NCI-H187 treated with DMSO at 0.1 percent for 48 hours (cell line): ENCODE data around the gene ZNF728.
"Not testable (repeated sequence)": the region's sequence is repeated elsewhere in the genome, so short reads cannot be mapped to it uniquely, and the experiment has no call there.

Experiments
- DNase-seq: peaks from one replicate; lab custom pipeline; 2025; lab: John Stamatoyannopoulos, UW

ZNF728 gene

GRCh38 chr19:23002690-23003422, at the start of gene ZNF728:
TSS of gene ZNF728 (minus strand) at chr19:23003176. CDS start at chr19:23003030, 146 bp downstream.
- no peak for DNase-seq

GRCh38 chr19:23052349-23052748, 49.4 kb upstream of the ZNF728 start:
- DNase-seq, result no peak

GRCh38 chr19:23049256-23049655, 46.3 kb upstream of the ZNF728 start:
- no peak for DNase-seq

GRCh38 chr19:23046743-23047142, 43.8 kb upstream of the ZNF728 start:
- no peak for DNase-seq

- DNase-seq, result no peak
These were observed 30.7 kb upstream of the ZNF728 start for GRCh38 chr19:23033721-23034120.

GRCh38 chr19:23015660-23016059, 12.7 kb upstream of the ZNF728 start:
- no peak for DNase-seq

- not testable (repeated sequence) for DNase-seq
These were observed 8.0 kb downstream of the ZNF728 start for GRCh38 chr19:22994957-22995356.

GRCh38 chr19:22976248-22976647, 26.7 kb downstream of the ZNF728 start:
- no peak for DNase-seq

GRCh38 chr19:22975546-22976136, 27.3 kb downstream of the ZNF728 start:
- DNase-seq, result not testable (repeated sequence)

- DNase-seq, result no peak
These were observed 57.4 kb downstream of the ZNF728 start for GRCh38 chr19:22945560-22945959.

GRCh38 chr19:22935151-22935550, 67.8 kb downstream of the ZNF728 start:
- DNase-seq, result no peak

- DNase-seq, result not testable (repeated sequence)
These were observed 75.4 kb downstream of the ZNF728 start for GRCh38 chr19:22927576-22927975.

GRCh38 chr19:22925181-22925580, 77.8 kb downstream of the ZNF728 start:
- not testable (repeated sequence) for DNase-seq
